SU-DHL-6 (cell line): ENCODE data around the gene AATF.

ENCODE experiments used
- EZH2phosphoT487 ChIP-seq: fragments of 200-600 bp; sonication (generic), shearing (Covaris generic); conservative IDR thresholded peaks from 2 replicates; pipeline ENCODE4 v1.6.1; 2018; ENCODE audit warnings: mild to moderate bottlenecking, antibody characterized with exemption, low read length, moderate library complexity, mixed read lengths
- TF ChIP-seq, protein P1 (sequence below): fragments of 200-600 bp; sonication (generic); IDR thresholded peaks from one replicate; pipeline ENCODE4 v1.5.1; 2017; ENCODE audit warnings: antibody characterized with exemption, mild to moderate bottlenecking, low read length, moderate library complexity; ENCODE audit not compliant: insufficient read depth, poor library complexity, severe bottlenecking

GRCh38 chr17:36999471-36999870 is 50.7 kb downstream of the AATF start:
- no peak for TF ChIP-seq EZH2phosphoT487
- TF ChIP-seq, protein P1, sequence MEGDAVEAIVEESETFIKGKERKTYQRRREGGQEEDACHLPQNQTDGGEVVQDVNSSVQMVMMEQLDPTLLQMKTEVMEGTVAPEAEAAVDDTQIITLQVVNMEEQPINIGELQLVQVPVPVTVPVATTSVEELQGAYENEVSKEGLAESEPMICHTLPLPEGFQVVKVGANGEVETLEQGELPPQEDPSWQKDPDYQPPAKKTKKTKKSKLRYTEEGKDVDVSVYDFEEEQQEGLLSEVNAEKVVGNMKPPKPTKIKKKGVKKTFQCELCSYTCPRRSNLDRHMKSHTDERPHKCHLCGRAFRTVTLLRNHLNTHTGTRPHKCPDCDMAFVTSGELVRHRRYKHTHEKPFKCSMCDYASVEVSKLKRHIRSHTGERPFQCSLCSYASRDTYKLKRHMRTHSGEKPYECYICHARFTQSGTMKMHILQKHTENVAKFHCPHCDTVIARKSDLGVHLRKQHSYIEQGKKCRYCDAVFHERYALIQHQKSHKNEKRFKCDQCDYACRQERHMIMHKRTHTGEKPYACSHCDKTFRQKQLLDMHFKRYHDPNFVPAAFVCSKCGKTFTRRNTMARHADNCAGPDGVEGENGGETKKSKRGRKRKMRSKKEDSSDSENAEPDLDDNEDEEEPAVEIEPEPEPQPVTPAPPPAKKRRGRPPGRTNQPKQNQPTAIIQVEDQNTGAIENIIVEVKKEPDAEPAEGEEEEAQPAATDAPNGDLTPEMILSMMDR = no peak
